Right lung (tissue), 5 donors: ENCODE data around the gene CMIP. TPM values are rescaled to one million over a fixed set of nuclear protein-coding genes. Genes with fewer than 3 reads are reported as not detected.
A peak's percentile ranks its signal among the peaks of the same experiment; 100 is the strongest.

Experiments used
- DNase-seq, 2 donors: peaks; one replicate each; pipeline ENCODE4 v3.0.0-alpha.2; 2013
- polyA plus RNA-seq, 5 donors: library from polyadenylated mRNA; unstranded; fragments of 120-200 nt; gene quantifications; one replicate each; pipeline versions ENCODE4 v1.2.1 to v1.2.3, GENCODE V29; 2013; ENCODE audit warnings: inconsistent platforms in 1 of 5, low replicate concordance in 1 of 5; ENCODE audit not compliant: insufficient read length in 5 of 5, insufficient read depth in 1 of 5

Gene CMIP
- polyA plus RNA-seq, 5 donors: 29.2 to 41.6 (median 35.1) TPM

DNA sequence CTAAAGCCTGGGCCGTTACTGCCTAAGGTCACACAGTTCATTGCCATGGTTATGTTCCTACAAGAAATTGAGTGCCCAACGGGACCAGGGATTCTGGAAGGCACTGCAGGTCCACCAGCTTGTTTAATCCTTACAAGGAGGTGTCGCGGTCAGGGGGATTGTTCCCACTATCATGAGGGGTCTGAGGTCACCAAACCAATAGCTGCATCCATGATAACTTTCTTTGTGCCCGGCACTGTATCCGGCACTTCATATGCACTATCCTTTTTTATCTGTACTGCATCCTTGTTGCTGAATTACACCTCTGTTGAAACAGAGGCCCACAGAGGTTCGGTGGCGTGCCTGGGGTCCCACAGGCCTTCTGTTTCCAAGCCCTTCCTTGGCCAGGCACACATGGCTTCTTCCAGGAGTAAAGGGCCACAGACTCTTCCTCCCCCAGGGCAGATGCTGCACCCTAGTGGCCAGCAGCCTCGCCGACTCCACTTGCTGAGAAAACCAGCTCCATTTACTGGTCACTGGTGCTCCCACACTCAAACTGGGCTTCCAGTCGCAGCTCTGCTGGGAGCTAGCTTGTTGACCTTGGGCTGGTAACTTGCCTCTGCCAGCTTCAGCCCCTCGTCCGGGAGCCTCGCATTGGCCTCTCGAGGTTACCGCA lies 252.5 kb downstream of the CMIP start:
- DNase-seq: no peak

DNA sequence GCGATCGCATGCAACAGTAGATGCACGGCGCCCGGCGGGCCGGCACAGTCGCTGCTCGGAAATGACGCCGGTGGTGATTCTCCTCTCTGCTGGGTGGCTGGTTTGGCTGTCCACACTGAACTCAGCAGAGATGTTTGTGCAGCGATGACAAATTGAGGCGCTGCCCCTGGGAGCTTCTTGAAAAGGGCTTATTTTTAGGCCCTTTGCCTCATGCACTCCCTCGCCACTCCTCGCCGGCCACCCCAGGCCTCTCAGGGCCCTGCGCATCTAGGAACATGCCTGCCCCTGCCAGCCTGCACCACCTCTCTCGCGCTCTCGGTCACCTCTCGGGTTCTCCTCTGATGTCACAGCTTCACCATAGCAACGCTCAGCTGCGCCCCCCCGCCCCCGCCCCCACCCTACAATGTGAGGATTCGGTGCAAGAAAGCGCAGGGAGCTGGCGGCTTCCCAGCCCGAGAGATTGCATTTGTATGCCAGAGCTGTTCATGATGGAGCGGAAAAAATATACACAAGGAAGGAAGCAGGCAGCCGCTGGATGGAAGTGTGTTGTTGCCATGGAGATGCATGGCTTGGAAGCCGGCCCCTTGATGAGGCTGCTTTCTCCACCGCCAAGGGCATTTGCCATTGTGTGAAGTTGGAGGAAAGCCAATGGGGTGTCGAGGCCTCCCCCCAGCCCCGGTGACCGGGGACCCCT lies 253.2 kb downstream of the CMIP start:
- DNase-seq: peak; percentile 84 to 89

DNA sequence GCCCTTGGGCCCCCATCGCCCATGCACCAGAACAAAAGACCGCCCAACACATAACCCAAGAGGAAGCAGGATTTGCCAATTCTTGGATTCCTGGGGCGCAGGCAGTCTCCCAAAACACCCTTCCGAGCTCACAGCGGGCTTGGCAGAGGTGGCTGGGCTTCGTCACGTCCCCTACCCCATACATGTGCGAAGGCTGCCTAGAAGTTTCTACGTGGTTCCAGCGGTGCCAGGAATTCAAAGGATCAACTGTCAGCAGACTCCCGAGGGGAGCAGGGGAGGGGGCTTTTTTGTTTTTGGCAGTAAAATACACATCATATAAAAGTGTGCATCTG lies 253.7 kb downstream of the CMIP start:
- DNase-seq: peak in 1 of 2 donors; percentile 74

DNA sequence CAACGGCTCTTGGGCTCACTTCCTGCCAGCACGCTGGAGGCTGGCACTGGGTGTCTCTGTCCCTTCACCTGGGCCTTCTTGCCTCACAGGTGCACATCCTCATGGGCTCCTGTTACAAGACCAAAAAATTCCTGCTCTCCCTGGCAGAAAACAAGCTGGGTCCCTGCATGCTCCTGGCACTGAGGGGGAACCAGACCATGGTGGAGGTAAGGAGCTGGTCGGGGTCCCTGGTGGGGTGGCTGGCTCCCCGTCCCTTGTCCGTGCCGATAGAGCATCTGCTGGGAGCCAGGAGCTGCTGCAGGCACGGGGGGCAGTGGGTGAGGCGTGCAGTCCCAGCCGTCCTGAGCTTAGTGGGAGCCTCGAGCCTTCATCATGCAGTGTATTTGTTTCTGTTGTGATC lies 255.0 kb downstream of the CMIP start:
- DNase-seq: no peak

DNA sequence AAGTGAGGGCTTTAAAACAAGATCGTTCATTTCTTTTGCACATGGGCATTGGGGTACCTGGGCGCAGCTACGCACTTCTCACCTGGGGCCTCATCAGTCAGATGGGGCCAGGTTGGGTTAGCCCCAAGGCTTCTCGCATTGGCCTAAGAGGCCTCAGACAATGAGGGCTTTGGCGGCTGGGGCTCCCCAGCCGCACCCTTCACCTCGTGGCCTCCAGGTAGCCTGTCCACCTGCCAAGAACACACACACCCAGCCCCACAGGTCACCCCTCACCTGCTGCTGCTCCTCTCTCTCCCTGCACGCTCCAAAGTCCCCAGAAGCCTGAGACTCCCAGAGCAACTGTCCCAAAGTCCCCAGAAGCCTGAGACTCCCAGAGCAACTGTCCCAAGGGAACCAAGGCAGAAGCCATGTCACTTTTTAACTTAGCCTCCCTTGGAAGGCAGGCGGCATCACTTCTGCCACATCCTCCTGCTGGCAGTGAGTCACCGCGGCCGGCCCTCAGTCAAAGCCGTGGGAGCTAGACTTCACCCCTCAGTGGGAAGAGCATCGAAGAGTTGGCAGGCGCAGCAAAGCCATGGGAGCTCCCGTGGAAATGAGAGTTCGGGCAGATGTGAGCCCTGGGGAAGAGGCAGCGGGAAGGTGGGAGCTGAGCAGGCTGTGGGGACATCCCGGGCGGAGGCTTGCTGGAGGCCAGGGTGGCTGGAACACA lies 255.6 kb downstream of the CMIP start:
- DNase-seq: no peak

DNA sequence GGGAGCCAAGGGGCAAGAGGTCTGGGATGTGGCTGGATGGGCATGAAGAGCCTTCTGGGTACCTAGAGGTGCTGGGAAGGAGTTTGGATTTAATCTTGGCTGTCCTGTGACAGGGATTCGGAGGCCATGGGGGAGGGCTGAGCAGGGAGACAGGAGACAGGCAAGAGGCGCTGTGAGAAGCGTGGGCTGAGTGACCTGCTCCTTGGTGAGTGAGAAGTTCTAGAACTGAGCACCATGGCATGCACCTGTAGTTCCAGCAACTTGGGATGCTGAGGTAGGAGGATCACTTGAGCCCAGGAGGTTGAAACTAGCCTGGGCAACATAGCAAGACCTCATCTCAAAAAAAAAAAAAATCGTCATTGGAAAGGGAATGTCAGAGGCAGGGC lies 256.2 kb downstream of the CMIP start:
- no peak for DNase-seq

DNA sequence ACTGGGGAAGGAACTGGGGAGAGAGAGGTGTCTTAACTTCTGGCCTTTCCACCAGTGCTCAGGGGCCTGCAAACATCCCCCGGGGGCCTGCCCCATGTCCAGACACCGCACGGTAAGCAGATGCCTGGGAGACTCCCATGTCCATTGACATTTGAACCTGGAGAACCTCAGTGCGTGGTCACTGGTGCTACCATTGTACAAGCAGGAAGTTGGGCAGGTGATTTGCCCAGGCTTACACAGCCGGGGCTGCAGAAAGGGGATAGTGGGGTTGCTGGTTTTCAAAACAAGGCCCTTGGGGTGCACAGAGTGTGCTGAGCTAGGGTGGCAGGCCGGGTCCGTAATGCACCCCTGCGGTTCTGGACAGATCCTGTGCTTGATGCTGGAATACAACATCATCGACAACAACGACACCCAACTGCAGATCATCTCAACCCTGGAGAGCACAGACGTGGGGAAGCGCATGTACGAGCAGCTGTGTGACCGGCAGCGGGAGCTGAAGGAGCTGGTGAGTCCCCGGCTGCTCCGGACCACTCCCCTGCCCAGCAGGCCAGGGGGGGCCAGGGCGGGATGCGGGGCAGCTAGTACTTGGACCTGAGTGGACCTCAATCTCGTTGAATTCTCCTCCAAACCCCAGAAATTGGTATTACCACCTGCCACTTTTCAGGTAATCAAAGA lies 256.8 kb downstream of the CMIP start:
- no peak for DNase-seq

DNA sequence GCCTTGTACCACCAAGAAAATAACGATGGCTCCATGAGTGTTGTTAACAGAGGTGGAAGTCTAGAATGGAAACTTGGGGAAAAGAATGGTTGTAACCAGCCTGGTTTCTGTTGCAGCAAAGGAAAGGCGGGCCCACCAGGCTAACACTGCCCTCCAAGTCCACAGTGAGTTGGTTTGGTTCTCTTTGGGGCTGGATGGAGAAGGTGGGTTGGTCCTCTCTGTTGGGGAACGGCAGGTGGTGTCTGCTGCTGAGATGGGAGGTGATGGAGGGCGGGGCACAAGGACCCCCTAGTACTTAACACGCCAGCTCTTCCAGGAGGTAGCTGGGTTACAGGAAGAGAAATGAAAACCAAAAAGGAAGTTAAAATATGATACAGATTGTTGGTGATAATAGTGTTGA lies 257.9 kb downstream of the CMIP start:
- DNase-seq: no peak

DNA sequence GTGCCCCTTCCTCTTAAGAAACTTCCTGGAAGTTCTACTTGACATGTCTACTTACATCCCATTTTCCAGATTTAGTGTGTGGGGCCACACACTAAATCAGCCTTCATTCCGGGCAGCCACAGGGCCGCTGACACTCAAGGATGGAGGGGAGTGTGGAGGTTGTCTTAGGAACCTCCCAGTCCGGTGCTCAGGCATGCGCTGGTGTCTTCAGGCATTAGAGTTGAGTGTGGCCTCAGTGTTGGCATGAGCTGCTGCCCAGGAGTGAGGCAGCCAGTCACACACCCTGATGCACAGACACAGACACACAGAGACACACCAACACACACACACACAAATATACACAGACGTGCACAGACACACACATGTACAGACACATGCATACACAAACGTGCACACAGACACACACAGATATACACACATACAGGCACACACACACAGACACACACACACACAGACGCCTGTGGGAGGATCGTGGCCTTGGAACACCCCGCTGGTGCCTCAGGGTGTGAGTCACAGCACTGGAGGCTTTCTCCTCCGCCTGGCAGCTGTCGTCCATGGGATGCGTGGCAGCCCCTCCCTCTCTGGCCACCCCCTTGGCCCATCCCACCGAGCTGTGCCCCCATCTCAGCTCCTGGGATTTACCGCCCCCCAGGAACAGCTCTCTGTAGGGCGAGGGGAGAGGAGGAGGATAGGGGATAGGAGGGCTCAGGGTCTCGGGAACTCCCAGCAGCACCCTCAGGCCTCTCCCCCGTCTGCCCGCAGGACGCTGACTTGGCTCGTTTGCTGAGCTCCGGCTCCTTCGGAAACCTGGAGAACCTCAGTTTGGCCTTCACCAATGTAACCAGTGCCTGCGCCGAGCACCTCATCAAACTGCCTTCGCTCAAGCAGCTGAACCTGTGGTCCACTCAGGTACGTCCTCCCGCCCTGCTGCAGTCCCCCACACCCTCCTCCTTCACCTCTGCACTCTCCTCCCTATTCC lies 258.9 kb downstream of the CMIP start:
- DNase-seq: no peak

DNA sequence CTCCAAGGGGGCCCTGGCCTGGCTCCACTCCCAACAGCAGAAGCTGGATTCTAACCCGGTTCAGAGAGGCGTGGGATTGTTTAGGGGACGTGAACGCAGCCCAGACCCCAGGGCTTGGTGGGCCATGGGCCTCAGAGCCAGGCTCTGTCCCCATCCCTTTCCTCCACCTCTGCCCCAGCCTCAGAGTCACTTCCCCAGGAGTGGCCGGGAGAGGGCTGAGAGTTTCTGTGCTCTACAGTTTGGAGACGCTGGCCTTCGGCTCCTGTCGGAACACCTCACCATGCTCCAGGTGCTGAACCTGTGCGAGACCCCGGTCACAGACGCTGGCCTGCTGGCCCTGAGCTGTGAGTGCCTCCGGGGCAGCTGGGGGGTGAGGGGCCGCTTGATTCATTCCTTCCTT lies 260.7 kb downstream of the CMIP start:
- no peak for DNase-seq

DNA sequence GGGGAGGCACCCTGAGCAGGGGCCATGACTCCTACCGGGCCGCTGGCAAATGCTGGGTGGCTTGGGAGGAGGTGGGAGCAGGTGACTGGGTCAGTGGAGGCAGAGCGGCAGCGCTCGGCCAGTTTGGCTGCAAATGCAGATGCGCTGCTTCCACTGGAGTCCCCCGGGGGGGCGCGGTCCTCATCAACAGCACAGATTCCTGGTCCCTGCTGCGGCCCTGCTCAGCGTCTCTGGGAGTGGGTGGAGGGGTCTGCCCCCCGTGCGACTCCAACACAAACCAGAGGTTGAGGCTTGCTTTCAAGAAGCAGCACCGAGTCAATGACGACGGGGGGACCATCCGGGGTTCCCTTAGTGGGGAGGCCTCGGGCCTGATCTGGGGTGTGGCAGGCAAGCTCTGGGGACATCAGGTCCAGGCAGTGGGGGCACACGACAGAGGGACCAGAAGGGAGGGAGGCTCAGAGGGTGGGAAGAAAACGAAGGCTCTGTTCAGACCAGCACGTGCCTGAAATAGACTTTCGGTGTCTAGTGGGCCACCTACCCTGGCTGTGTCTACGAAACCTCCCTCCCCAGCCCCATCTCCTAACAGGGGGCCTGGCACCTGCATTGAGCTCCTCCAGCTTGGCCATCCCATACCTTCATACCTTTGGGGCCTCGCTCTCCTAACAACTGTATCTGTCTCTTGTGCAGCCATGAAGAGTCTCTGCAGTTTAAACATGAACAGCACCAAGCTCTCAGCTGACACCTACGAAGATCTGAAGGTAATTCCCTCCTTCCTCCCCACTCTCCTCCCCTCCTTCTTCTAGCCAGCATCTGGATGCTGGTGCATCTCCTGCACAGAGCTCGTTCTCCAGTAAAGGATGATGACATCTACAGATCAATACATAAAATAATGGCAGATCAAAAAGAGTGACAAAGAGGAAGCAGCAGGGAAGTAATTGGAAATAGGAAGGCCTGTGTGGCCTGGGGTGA lies 262.0 kb downstream of the CMIP start:
- no peak for DNase-seq

DNA sequence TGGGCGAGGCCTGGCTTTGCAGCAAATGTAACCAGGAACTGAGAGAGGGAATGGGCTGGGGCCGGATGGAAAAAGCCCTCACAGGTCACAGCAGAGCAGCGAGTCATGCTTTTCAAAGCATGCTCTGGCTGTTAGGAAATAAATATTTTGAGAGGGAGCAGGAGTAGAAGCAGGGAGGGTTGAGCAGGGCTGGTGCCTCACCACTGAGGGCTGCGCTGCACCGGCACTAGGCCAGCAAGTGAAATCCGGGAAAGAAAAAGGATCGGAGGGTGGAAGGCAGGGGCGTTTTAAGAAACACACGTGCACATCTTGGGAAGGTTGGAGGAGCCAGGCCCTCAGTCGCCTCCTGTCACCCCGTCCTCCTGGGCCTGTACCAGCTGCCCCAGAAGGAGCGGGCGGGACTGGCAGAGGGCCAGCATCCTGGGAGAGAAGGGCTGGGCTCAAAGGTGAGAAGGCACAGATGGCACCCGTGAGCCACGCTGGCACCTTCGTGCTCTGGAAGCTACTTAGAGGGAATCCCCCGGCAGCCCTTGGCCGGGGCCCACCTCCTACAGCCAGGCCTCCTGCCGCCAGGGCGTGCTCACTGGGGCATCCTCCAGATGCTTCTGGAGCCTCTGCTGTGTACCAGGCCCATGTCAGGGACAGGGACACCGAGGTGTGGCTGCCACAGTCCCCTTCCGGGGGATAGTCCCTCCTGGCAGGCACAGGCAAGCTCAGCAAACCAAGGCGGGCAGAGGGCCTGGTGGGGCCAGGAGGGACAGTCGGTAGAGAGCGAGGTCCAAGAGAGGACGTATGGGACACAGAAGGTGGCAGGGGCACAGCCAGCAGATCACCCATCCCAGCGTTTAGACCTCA lies 263.0 kb downstream of the CMIP start:
- no peak for DNase-seq

DNA sequence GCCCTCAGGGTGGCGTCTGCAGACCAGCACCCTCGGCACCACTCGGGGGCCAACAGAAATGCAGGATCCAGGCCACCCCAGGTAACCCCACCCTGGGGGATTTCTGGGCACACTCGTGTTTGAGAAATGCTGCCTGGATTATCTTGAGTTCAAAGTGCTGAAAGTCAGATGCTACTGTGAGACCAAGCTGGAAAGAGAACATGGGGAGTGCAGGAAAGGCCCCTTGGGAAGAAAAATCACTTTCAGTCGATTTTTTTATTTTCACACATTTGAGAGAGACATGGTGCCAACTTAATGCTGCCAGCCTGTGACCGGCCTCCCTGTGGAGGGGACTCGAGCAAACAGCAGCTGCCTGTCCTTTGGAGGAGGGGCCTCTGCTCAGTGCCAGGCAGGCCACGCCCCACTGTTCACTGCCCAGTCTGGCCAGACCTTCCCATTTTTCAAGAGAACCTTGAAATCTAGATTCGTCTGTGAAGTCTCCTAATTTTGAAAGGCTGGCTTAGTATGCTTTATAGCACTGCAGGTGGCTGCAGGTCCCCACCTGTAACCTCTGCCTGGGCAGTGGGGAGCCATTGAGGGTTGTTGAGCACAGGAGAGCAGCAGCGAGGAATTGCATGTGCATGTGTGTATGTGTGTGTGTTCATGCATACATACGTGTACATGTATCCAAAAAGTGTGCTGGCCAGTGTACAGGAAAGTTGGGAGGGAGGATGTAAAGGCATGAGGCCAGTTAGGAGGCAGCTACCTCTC lies 263.8 kb downstream of the CMIP start:
- no peak for DNase-seq

DNA sequence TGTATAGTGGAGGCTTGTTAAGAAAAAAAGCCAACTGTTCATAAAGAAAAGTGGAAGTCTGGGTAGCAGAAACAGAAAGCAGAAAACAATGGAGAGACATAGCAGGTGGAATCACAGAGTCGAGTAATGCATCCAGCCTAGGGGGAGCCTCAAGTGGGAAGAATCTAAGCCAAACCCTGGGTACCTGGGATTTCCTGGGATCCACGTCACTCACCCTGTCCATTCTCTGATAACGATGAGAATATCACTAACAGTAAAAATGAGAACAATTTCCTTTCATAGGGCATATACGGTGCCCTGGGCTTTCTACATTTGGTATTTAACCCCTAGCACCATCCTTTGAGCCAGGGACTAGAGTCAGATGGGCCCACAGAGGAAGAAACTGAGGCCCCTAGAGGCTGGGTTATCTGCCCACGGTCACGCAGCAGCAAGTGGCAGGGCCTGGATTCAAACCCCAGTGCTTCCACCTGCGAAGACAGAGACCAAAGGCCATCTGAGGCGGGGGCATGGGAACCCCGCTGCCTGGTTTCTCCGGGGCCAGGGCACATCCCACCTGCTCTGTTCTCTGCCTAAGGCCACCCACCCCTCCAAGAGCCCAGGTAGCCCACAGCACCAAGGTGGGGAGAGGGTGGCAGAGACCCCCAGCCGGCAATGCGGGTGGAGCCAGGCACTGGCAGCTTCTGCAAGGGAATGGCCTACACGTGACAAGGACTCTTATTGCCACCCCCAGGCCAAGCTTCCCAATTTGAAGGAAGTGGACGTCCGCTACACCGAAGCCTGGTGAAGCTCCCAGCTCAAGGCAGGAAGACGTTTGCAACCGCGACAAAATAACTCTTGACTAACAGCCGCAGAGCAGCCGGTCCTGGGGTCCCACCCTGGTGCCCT lies 264.6 kb downstream of the CMIP start:
- DNase-seq: no peak

DNA sequence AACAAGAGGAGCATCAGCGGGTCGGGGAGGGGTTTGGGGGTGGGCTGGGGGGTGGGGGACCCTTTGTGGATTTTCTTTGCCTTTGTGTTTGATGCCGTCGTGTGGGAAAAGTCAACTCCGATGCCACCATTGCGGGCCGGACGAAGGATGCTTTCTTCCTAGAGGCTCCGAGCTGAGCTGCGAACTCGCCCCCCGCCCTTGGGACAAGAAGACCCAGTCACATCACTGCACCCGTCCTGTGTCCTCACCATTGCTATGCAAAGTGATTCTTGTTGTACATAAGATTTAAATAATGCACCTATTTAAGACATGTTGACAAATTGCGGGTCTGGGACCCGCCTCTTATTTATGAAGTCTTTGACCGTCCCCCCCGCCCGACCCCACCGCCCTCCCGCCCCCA lies 265.4 kb downstream of the CMIP start:
- DNase-seq: no peak

DNA sequence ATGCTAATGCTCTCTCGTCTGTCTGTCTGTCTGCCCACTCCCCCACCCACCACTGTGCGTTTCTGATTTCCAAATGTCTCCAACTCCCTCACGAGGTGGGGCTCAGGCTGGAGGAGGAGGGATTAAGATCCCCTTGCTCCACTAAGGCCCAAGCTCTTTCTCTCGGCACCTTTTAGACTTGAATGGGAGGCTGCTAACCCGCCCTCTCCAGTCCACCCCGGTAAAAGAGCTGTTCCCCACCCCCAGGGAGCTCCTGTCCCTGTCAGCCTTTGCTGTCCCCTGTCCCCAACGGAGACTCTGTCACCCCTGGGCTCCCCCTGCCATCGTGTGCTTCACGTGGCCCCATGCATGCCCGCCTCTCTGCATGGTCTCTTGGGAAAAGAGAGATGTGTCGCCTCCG lies 266.0 kb downstream of the CMIP start:
- no peak for DNase-seq

DNA sequence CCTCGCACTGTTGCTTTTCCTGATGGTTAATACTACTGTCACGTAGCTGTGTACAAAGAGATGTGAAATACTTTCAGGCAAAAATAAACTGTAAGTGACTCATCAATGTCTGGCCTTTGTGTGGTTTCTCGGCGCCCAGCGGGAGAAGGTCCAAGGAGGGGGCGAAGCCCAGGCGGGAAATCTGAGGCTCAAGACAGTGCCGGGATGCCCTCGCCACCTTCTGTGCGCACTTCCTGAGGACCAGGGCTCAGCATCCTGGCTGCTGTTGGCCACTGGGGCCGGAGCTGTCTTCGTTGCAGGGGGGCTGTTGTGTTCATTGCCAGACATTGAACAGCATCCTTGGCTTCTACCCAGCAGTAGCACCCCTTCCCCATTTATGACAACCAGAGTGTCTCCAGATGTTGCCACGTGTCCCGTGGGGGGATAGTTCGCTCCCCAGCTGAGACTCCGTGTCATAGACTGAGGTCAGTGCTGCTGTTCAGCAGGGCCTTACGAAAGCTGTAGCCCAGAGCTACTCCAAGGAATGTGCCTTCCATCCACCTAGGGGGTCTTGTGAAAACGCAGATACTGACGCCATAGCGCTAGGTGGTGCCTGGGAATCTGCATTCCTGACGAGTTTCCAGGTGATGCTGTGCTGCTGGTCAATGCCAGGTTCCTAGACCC lies 267.2 kb downstream of the CMIP start:
- DNase-seq: peak in 1 of 2 donors; percentile 45
